Heart left ventricle (tissue), 13 donors: Measurements from ENCODE around the gene HEATR9.

ENCODE experiments used
- CTCF ChIP-seq, 12 donors: fragments of 200-600 bp; sonication (generic) in 4 of 12; IDR thresholded peaks; one replicate each; pipeline versions ENCODE4 v1.5.0 to v1.8.0; 2018 to 2022; ENCODE audit warnings: antibody characterized with exemption in 12 of 12, mild to moderate bottlenecking in 5 of 12
- POLR2A ChIP-seq, 2 donors: fragments of 450-650 bp; IDR thresholded peaks; one replicate each; pipeline ENCODE4 v1.6.1; 2017; ENCODE audit warnings: antibody characterized with exemption in 2 of 2, mild to moderate bottlenecking in 2 of 2, moderate library complexity in 2 of 2
- donor health status: ischemic (EF 13 %, LVEDD 7.1; RV severe dilation, severe dysfunction).
- donor health status: DM: no; HTN: yes; CAD: no.
- donor health status: DM: no; HTN: no; CAD: no.
- donor health status: ischemic (EF 25% LVEDD 6.9; RV normal size, moderate dysfunction).
- donor health status: ischemic (EF 25% LVEDD 5.7; RV mildly dilated, moderate dysfunction).
- donor health status: ischemic (EF 35%, LVEDD 5.7; RV mildly dilated, moderate dysfunction).
- donor health status: nonischemic (EF 11% LVEDD 7.7; RV severe dilation, severe dysfunction).
- donor health status: DM: yes; HTN: yes; CAD: no.
- donor health status: PGD.
- donor health status: ischemic (EF 29% LVEDD 5.4; RV normal size, mild dysfunction).
- donor health status: nonischemic (EF 23%, LVEDD 6.1; RV moderate dilation, normal function).

GRCh38 chr17:35812456-35812855 lies 56.2 kb downstream of the HEATR9 start:
- TF ChIP-seq POLR2A (IDR thresholded peaks at IDR 0.05) = no peak
- TF ChIP-seq CTCF (IDR thresholded peaks at IDR 0.05) = no peak
